Fibroblast of the aortic adventitia (primary cell): Measurements from ENCODE around the gene CBFA2T3. TPM values are rescaled to one million over a fixed set of nuclear protein-coding genes. Genes with fewer than 3 reads are reported as not detected.
"Not testable (repeated sequence)": the region's sequence is repeated elsewhere in the genome, so short reads cannot be mapped to it uniquely, and the experiment has no call there.

Source experiments
- DNase-seq: peaks from one replicate; pipeline ENCODE4 v3.0.0-alpha.2; 2010; ENCODE audit warnings: low read depth
- H3K4me3 ChIP-seq: 2 replicates; pipeline ENCODE4 v1.5.1; 2011; ENCODE audit warnings: low read depth, mild to moderate bottlenecking, control low read depth, low read length, moderate library complexity
- CTCF ChIP-seq: IDR thresholded peaks from 2 replicates; pipeline ENCODE4 v1.5.1; 2011; ENCODE audit warnings: mild to moderate bottlenecking, low read length, control low read depth, inconsistent platforms; ENCODE audit not compliant: insufficient read depth
- total RNA-seq: library from RNA; depleted of rRNA; stranded (reverse); fragments of >200 nt; gene quantifications from 2 replicates; pipeline ENCODE4 v1.2.3, GENCODE V29; 2012; ENCODE audit warnings: low replicate concordance

Gene CBFA2T3
- total RNA-seq, 1 donor, result not detected

- no peak for DNase-seq
- no peak overlapping the region for H3K4me3 ChIP-seq
- no peak for TF ChIP-seq CTCF
Measured at GRCh38 chr16:88921591-88921990, 55.4 kb downstream of the CBFA2T3 start.

GRCh38 chr16:88920618-88921590 is 56.1 kb downstream of the CBFA2T3 start:
- DNase-seq, result peak; percentile 80
- TF ChIP-seq CTCF, result no peak
- no peak overlapping the region for H3K4me3 ChIP-seq

- no peak for TF ChIP-seq CTCF
- DNase-seq, result no peak
- no peak overlapping the region for H3K4me3 ChIP-seq
Measured at GRCh38 chr16:88919936-88920335, 57.1 kb downstream of the CBFA2T3 start.

- not testable (repeated sequence) for H3K4me3 ChIP-seq, DNase-seq
Measured at GRCh38 chr16:88918896-88919295, 58.1 kb downstream of the CBFA2T3 start.

GRCh38 chr16:88917915-88918627 is 58.9 kb downstream of the CBFA2T3 start:
- H3K4me3 ChIP-seq, result no peak overlapping the region
- no peak for TF ChIP-seq CTCF
- no peak for DNase-seq

GRCh38 chr16:88917146-88917914 is 59.7 kb downstream of the CBFA2T3 start:
- no peak for DNase-seq
- H3K4me3 ChIP-seq, result no peak overlapping the region
- no peak for TF ChIP-seq CTCF
